Colon (tissue), 2 donors: ENCODE measurements around the gene CYB561A3.

Source experiments
- FAIRE-seq: peaks from 2 replicates; lab custom pipeline; 2012; peaks lifted over from hg19 to GRCh38; lab: Jason Lieb, UNC
- donor health status: control.
- donor health status: control.

CYB561A3 gene

DNA sequence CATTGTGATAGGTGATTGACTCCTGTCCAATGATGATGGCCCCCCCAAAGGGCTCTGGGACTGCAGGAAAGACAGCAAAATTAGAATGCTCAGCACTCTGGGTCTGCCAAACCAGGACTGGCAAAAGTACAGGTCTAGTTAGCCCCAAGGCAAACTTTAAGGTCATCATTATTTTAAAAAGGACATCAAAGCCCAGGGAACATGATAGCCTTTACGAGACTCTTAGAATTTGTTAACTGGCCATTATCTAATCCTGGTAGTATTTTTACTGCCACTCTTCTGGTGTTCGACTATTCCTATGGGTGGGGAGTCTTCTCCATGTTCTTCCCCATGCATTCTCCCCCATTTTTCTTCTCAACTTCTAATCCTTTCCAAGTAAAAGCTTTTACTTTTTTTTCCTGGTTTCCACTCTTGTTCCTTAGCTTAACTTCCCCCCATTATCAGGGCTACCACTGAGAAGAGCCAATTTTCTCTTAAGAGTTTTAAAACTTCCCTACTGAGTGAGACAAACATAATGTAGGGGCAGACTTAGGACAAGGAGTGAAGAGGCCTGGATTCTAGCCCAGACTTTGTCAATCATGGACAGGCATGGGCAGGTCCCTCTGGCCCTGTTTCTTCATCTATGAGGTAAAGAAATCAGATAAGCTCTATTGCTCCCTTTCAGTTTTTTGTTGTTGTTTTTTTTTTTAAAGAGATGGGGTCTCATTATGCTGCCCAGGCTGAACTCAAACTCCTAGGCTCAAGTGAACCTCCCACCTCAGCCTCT is 35.9 kb downstream of the CYB561A3 start:
- FAIRE-seq = no peak

DNA sequence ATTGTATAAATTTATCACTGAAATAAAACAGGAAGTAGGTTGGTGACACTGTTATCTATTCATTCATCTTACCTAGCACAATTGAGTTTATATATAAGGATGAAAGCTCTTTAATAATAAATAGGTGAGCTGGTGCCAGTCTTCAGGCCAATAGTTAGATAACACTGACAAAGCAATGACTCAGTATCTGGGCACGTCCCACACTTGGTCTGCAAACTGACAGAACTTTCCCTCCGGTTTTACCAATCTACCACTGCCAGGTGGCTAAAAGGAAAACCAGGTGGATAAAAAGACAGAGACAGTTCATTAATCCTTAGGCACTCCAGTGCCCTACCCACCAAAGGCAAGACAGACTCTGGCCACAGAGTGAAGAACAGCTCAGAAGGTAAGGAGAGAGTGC is 46.4 kb downstream of the CYB561A3 start:
- no peak for FAIRE-seq

DNA sequence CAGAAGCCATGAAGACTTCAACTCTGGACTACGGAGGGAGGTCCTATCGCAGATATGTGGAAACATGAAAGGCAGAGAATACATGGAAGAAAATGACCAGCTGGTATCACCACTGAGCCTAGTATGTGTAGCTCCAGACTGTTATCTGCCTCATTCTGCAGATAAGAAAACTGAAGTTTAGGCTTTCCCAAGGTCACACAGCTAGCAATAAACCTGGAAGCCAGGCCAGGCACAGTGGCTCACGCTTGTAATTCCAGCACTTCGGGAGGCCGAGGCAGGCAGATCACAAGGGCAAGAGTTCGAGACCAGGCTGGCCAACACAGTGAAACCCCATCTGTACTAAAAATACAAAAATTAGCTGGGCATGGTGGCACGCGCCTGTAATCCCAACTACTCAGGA is 50.9 kb downstream of the CYB561A3 start:
- no peak for FAIRE-seq

DNA sequence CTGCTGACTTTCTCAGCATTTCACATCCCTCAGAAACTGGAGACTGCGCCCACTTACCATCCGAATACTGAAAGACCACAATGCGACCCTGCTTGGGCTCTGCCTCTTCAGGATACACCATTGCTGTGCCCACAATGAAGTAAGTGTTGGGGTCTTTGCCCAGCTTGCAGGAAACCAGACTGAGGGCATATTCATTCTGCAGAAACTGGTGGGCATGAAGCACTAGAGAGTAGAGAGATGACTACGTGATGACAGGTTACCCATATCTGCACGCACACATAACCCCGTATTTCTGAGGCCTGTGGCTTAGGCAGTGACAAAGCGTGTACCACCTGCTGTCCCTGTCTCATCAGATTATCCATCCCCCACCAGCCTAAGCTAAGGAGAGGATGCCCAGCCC is 51.9 kb downstream of the CYB561A3 start:
- FAIRE-seq = no peak

DNA sequence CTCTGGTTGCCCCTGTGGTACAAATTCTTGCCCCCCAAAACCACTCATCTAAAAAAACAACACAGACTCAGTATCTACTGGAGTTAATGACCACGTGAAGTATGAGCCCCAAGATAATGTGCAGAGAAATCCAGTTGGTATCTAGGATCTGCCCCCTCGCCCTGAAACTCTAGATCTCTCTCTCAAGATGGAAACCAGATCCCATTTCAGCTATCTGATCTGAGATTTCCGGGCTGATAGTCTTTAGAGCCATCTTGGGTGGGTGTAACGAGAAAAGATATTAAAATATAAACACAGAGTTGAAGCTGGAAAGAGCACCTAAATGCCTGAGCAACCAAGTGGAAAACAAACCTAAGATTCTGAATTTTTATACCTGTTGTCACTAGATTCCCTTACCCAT is 52.5 kb downstream of the CYB561A3 start:
- no peak for FAIRE-seq

DNA sequence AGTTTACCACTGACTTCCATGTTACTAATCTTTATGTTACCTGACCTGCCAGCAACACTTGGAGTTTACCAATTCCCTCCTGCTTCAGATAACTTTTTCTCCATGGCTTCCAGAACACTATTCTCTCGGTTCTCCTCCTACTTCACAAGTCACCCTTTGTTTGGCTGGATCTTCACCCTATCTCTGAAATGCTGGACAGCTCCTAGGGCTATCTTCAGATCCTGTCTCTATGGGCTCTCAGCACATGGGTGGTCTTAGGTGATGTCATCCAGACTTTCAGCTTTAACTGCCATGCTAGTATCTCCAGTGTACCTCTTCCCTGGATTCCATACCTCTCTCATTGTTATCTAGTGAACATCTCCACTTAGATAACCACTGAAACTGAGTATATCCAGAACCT is 54.3 kb downstream of the CYB561A3 start:
- no peak for FAIRE-seq

DNA sequence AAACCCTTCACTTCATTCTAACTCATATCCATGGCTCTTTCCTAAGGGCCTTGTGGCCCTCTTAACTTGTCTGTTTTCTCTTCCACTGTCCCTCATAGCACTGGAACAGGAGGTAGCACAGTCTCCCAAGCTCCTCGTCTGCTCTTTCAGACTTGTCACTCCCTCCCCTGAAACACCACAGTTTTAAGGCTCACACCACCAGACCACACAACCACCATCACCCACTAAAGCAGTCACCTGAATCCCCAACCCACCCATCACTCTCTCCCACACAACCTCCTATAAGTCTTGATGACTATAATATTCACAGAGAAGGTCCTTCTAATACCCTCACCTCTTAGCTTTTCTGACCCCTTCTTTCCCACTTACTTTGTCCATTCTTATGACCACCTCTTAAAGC is 55.5 kb downstream of the CYB561A3 start:
- no peak for FAIRE-seq

DNA sequence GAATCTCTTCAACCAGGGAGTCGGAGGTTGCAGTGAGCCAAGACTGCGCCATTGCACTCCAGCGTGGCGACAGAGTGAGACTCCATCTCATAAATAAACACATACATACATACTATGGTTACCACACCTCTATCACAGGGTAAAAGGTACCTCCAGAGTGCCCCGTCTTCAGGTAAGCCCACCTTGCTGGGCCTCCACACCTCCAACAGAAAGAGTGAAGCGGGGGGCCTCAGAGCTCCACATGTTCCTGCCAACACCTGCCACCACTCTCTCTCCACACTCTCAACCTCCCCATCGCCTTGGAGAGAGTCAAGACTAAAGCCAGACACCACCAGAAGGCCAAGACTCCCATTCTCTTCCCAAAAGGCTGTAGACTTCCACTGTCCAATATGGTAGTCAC is 56.3 kb downstream of the CYB561A3 start:
- no peak for FAIRE-seq

DNA sequence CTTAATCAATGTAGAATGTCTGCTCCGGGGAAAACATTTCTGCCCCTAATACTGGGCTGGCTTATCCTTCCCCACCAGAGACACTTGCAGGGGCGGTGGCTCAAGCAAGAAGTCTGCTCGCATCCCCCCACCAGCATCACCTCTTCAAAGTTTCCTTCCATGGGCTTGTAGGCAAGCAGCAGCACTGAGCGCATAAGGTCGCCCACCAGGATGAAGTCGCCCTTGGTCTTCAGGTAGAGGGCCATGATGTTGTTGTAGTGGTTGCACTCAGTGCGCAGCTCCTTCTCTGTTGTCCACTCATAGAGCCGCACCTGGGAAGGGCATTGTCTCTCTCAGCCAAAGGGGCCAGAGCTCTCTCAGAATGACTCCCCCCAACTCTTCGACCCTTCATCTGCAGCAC is 58.0 kb downstream of the CYB561A3 start:
- FAIRE-seq = no peak

DNA sequence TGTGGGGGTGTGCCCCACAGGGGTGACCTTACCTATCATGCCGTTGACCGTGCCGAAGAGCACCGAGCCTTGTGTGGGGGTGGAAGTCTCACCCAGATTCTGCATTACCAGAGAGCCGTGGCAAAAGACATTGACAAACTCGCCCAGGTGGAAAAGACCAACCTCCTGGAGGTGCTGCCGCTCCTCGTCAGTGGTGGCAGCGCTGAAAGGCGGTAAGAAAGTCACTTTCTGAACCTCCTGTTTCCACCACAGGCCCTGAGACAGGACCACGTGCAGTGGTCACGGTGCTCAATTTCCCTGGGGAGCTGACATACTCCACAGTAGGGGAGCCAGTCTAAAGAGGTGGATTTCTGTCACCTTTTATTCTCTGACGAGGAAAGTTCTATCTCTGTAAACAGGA is 59.1 kb downstream of the CYB561A3 start:
- no peak for FAIRE-seq
